H54 (cell line): Measurements from ENCODE around the gene BRCC3.

Experiments used
- DNase-seq: peaks from one replicate; pipeline ENCODE4 v3.0.0; 2011; ENCODE audit warnings: low spot score, mixed read lengths; ENCODE audit not compliant: insufficient read length
- FAIRE-seq: peaks from 3 replicates; lab custom pipeline; 2011; peaks lifted over from hg19 to GRCh38; lab: Jason Lieb, UNC
- POLR2A ChIP-seq: IDR thresholded peaks from 2 replicates; pipeline ENCODE4 v1.6.1; 2011; ENCODE audit warnings: low read depth, mild to moderate bottlenecking, low read length

The BRCC3 gene

DNA sequence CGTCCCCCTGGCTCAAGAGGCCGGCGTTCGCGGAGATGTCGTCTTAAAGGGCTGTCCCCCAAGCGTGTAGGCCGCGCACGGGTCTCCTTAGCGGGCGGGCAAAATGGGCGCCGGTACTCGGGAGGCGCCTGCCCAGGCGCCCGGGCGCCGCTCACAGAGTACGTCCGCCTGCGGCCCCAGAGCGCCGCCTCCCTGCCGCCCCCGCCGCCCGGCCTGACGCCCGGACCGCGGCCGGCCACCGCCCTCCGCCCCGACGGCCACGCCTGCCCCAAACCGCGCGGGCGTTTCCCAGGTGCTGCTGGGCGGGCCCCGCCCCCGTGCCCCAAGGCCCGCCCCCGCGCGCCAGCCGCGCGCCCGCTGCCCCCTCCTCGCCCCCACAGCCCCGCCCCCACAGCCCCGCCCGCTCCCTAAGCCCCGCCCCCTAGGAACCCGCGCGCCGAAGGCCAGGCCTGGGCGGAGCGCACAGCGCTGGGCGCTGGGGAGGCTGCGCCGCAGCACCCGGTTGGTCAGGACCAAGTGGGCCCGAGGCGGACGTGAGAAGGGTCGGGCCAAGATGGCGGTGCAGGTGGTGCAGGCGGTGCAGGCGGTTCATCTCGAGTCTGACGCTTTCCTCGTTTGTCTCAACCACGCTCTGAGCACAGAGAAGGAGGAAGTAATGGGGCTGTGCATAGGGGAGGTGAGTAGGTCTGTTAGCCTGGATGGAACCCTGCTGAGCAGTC is at the start of gene BRCC3, which contains the start of the genes CMC4 and MTCP1:
Gene BRCC3 (plus strand): TSS at position 534 of the 719 bp plus-strand sequence. CDS start 20 bp downstream, at position 554.
Gene CMC4 (minus strand): TSS at position 162 of the 719 bp plus-strand sequence. CDS start 7,113 bp downstream, outside the sequence.
Gene MTCP1 (minus strand): TSS at position 162 of the 719 bp plus-strand sequence. CDS start 5,126 bp downstream, outside the sequence.
- DNase-seq: peak; percentile 76
- FAIRE-seq: no peak
- TF ChIP-seq POLR2A: peak; percentile 87

DNA sequence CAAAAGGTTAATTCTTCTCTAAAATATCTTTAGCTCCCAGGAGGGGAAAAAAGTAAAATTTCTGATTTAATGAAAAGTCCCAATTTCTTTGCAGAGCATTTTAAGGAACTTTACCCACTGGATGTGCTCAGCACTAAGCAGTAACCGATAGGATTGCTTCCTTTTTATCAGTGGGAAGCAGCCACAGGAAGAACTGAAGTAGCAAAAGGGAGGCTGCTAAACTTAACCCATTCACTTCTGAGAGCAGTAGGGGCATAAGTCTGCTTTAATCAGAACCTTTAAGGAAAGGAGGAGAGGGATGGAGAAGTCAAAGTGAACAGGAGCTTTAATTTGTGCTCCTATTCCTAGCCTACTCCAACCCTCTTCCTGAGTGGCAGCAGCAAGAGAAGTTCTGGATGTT is 48.7 kb upstream of the BRCC3 start, which contains the start of gene F8:
Gene F8 (minus strand): TSS at position 139 of the 400 bp plus-strand sequence. CDS start 171 bp downstream, outside the sequence.
- DNase-seq: no peak
- no peak for FAIRE-seq
- TF ChIP-seq POLR2A: no peak

DNA sequence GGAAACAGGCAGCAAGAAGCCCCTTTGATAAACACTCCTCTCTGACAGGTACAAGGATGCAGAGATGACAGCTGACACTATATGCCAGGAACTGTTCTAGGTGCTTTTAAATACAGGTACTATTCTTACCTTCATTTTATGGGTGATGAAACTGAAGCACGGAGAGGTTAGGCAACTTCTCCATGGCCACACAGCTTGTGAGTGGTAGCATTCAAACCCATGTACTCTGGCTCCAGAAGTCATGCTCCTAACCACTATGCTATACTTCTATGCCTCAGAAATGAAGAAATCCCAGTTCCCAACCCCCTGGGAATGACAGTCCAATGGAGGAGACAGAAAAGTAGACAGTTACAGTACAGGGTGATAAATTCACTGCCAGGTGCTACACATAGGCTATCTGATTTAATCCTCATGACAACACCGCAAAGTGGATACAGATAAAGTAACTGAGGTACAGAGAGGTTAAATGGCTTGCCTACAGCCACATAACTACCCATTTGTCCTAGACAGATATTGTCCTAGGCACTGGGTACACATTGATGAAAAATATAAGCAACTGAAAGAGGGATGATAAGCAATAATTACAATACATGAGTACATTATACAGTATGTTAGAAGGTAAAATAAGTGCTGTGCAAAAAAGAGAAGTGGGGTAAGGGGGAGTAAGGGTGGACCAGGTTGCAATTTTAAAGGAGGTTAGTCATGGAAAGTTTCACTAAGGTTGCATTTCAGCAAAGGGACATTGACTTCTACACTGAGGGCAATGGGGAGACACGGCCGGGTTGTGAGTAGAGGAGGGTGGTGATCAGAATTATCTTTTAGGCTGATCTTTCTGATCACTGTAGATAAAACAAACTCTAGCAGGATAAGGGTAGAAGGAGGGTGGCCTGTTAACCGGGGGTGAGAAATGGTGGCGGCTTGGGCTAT is 47.1 kb upstream of the BRCC3 start:
- FAIRE-seq: no peak
- TF ChIP-seq POLR2A: no peak
- no peak for DNase-seq

DNA sequence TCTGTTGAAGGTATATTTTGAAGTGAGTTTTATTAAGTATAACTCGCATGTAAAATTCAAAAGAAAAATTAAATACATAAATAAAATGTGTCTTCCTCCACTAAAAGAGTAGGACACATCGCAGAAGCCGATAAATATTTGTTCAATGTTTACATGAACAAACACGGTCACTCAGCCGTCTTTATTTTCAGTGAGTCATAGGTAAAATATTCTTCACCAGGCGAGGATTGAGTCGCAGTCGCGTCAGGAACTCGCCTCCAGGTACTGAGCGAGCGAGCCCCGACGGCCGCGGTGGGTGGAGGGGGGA is 44.9 kb upstream of the BRCC3 start:
- no peak for TF ChIP-seq POLR2A
- DNase-seq (no peak), FAIRE-seq (no peak)

DNA sequence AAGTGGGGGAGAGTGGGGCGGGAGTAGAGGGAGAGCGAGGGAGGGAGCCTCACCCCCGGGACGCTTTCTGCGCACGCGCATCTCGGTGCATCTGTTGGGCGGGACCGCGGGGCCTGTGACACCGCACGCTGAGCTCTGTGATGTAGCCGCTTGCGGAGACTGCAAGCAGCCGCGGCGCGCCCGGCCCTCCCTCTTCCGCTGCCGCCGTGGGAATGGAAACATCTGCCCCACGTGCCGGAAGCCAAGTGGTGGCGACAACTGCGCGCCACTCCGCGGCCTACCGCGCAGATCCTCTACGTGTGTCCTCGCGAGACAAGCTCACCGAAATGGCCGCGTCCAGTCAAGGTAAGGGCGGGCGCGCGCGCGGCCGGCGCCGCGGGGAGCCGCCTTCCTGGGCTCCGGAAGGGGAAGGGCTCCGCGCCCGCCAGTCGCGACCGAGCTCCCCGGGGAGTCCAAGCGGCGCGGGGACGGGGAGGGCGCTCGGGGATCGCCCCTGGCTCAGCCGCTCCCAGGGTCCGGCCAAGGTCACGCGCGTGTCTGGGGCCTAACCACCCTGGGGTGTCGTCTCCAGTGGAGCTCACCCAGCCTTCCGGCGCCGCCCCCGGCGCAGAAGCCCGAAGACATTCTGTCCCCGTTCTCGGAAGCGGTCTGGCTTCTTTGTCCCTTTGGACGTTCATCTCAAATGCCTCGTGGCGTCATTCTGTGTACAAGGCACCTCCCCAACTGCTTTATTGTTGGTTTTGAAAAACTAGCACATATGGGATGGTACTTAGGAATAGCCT is 44.4 kb upstream of the BRCC3 start, which contains the start of gene FUNDC2:
Gene FUNDC2 (plus strand): TSS at position 118 of the 782 bp plus-strand sequence. CDS start 95 bp downstream, at position 213.
- FAIRE-seq (peak; percentile 96), DNase-seq (peak; percentile 61)
- peak; percentile 51 for TF ChIP-seq POLR2A

DNA sequence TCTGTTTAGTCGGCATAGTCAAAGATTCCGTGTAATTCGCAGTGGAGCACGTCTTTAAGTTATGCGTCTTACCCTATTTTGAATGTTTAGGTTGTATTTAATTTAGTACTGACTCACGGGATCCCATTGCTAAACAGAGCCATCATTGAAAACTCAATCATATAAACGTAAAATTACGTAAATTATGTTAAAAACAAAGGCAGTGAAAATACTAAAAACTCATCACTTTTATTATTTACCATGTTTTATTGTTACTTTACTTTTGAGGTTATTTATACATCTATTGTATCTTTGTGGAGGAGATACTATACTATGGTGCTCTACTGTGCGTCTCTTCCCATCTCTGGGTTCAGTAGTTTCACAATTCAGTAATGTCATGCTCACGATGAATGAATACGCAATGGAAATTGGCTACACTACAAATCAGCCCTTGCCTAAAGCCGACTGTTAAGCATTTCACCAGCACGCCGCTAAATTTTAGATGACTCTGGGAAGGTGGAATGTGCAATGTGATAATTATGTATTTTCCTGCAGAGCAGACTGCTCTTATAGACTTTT is 43.7 kb upstream of the BRCC3 start:
- no peak for DNase-seq
- TF ChIP-seq POLR2A: no peak
- no peak for FAIRE-seq

DNA sequence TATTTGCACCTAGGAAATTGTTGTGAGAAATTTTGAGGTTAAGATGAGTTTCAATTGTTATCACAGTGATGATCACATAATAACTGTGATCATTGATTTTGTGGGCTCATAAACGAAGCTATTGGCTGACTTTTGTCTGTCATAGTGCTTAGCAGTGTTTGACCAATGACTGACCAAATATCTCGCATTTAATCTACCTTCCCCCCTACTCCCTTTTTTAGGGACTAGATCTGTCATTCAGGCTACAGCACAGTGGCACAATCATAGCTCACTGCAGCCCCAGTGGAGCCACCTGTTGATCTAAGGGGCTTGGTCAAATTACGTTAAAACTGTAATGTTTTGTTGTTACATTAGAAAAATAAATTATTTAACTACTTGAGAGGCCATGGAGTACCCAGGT is 43.2 kb upstream of the BRCC3 start:
- TF ChIP-seq POLR2A: no peak
- FAIRE-seq (peak; percentile 86), DNase-seq (no peak)

DNA sequence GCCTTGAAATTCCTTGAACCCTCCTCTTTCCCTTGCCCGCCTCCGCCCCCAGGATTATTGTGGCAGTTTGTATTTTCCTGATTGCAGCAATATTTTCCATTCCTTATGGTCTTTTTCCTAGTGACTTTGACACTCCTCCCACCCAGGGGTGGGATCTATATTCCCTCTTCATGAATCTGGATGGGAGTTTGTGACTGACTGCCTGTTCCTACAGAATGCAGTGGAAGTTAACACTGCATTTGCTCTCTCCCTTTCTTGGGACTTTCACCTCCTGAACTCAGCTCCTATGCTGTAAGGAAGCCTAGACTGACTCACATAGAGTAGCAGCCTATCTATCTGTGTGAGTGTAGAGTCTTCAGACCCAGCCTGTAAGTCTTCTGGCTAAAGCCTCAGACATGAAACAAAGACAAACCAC is 42.4 kb upstream of the BRCC3 start:
- no peak for TF ChIP-seq POLR2A
- no peak for DNase-seq
- FAIRE-seq: peak; percentile 75

DNA sequence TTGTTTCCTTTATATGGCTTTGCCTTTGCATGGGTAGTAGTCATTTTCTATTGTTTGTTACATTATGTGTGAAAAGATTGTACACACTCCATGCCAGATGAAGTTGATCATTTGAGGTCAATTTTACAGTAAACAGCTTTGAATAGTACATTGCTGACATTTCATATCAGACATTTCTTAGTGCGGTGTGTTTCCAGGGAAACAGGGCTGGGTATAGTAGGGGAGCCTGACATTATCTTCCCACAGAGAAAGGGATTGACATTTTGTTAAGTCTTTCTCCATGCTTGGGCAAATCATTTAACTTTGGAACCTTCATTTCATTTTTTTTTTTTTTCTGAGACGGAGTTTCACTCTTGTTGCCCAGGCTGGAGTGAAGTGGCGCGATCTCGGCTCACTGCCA is 39.7 kb upstream of the BRCC3 start:
- DNase-seq (no peak), FAIRE-seq (no peak)
- no peak for TF ChIP-seq POLR2A

DNA sequence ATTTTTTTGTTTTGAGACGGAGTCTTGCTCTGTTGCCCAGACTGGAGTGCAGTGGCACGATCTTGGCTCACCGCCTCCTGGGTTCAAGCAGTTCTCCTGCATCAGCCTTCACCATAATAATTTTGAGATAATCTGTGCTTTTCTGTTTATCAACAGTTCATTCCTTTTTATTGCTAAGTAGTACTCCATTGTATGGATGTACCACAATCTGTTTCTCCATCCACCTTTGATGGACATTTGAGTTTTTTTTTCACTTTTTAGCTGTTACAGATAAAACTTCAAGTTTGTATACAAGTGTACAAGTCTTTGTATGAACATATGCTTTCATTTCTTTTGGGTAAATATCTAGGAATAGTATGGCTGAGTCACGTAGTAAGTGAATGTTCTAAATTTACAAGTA is 35.6 kb upstream of the BRCC3 start:
- FAIRE-seq: no peak

DNA sequence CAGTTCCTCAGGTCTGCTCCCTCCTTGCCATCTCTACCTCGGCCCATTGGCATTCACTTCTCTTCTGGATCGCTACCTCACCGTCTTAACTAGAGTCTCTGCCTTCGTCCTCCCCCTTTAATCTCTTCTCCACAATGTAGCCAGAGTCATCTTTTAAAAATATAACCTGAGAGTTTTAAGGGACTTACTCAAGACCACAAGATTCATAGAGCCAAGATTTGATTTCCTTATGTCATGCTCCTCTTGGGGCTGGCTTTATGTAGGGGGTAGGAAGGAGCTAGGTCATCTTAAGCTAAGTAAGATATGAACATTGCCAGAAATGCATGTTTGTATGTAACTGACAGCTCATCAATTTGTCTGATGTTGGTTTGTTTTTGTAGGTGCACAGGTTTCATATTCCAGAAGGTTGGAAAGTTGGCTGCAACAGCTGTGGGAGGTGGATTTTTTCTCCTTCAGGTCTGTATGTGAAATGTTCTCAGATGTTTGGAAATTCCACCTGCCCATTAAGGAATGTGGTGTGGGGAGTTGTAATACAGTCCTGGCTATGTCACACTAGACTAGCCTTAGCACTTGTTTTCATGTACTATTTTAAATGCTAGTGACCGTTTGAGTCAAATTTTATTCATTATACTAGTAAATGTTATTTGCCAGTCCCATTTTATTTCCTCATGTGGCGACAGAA is 25.0 kb upstream of the BRCC3 start:
- DNase-seq (no peak), FAIRE-seq (no peak)
- no peak for TF ChIP-seq POLR2A

More for the DNA sequence above, 35.6 kb upstream of the BRCC3 start:
- no peak for DNase-seq
- no peak for TF ChIP-seq POLR2A

DNA sequence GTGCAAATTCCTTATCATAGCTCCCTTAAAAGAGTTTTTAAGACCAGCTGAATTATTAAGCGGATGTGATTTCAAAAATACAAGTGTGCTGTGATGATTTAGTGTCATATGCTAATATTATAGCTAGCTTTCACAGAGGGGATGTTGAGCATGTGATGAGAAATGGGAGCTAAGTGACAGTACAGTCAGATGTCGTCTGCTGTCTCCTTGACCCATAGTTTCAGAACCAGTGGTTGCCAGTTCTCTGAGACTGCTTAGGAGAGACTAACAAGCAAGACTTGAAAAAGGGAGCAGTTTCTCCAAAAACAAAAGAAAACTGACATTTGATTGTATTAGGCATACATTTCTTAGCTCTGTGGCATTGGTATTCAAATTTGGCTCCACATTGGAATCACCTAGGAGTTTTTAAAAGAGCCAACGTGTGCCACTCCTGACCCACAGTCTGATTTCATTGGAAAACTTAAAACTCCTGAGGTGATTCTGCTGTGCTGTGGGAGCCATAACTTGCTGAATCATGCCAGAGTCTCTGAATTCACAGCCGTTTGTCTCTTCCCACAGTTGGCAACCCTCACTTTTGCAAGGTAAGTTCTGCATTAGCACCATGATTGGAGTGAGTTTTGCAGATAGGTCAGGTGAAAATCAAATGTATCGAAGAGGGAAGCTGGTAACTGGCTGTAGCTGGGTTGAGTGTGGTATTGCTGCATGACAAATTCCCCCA is 24.3 kb upstream of the BRCC3 start:
- DNase-seq (no peak), FAIRE-seq (no peak)
- TF ChIP-seq POLR2A: no peak
